ENCODE data around the gene BLMH.

The BLMH gene

GRCh38 chr17:30225112-30225511, 66.6 kb downstream of the BLMH start:
- Histone ChIP-seq H3K23ac (ENCODE audit: low read length) (no peak overlapping the region), H3K36me3 (ENCODE audit: control insufficient read depth, insufficient read depth, low read length) (no peaks in the 10 kb centered on the region), H3K4ac (ENCODE audit: low read depth, low read length) (no peak overlapping the region), H3K56ac (ENCODE audit: low read length) (no peak overlapping the region), H2BK120ac (ENCODE audit: low read depth, low read length) (no peak overlapping the region), H3K27me3 (ENCODE audit: insufficient read depth, low read length, poor library complexity) (no peaks in the 10 kb centered on the region), H3K4me1 (ENCODE audit: control insufficient read depth, low read depth, low read length) (peaks cover 2% of the 10 kb centered on the region), H3K4me2 (ENCODE audit: low read length) (no peak overlapping the region), H3K79me1 (ENCODE audit: low read length) (no peaks in the 10 kb centered on the region), H2BK15ac (replicated peaks; ENCODE audit: low read depth) (no peak overlapping the region), H3K9ac (ENCODE audit: low read length) (no peak overlapping the region), H4K5ac (ENCODE audit: low read length) (no peak overlapping the region), H4K8ac (ENCODE audit: low read depth, low read length) (no peak overlapping the region), H3K27ac (ENCODE audit: low read depth, low read length) (no peak overlapping the region), H2AK5ac (ENCODE audit: low read length) (no peak overlapping the region), H3K79me2 (ENCODE audit: control insufficient read depth, insufficient read depth, low read length) (no peaks in the 10 kb centered on the region), H3K18ac (ENCODE audit: low read length) (no peak overlapping the region), H2BK5ac (ENCODE audit: low read length) (no peak overlapping the region), H3K4me3 (ENCODE audit: low read length) (no peak overlapping the region)
- DNase-seq: no peak
- no CpG with 5 or more reads among the region's 3 CpGs for WGBS (ENCODE audit: extremely low coverage, insufficient coverage, low lambda C conversion rate)

- Histone ChIP-seq H2AK5ac (ENCODE audit: low read length) (no peak overlapping the region), H3K18ac (ENCODE audit: low read length) (no peak overlapping the region), H3K4me1 (ENCODE audit: control insufficient read depth, low read depth, low read length) (peaks cover 3% of the 10 kb centered on the region), H2BK120ac (ENCODE audit: low read depth, low read length) (no peak overlapping the region), H3K4ac (ENCODE audit: low read depth, low read length) (no peak overlapping the region), H3K4me3 (ENCODE audit: low read length) (no peak overlapping the region), H3K9ac (ENCODE audit: low read length) (no peak overlapping the region), H3K56ac (ENCODE audit: low read length) (no peak overlapping the region), H3K79me1 (ENCODE audit: low read length) (no peaks in the 10 kb centered on the region), H3K4me2 (ENCODE audit: low read length) (no peak overlapping the region), H2BK5ac (ENCODE audit: low read length) (no peak overlapping the region), H4K5ac (ENCODE audit: low read length) (no peak overlapping the region), H3K27ac (ENCODE audit: low read depth, low read length) (no peak overlapping the region), H3K79me2 (ENCODE audit: control insufficient read depth, insufficient read depth, low read length) (no peaks in the 10 kb centered on the region), H2BK15ac (replicated peaks; ENCODE audit: low read depth) (no peak overlapping the region), H4K8ac (ENCODE audit: low read depth, low read length) (no peak overlapping the region), H3K23ac (ENCODE audit: low read length) (no peak overlapping the region), H3K27me3 (ENCODE audit: insufficient read depth, low read length, poor library complexity) (no peaks in the 10 kb centered on the region), H3K36me3 (ENCODE audit: control insufficient read depth, insufficient read depth, low read length) (no peaks in the 10 kb centered on the region)
- no peak for DNase-seq
- no CpG with 5 or more reads among the region's 8 CpGs for WGBS (ENCODE audit: extremely low coverage, insufficient coverage, low lambda C conversion rate)
Measured at GRCh38 chr17:30224419-30224960, 67.3 kb downstream of the BLMH start.

GRCh38 chr17:30222721-30223175, 69.0 kb downstream of the BLMH start:
- Histone ChIP-seq H3K18ac (ENCODE audit: low read length) (no peak overlapping the region), H3K27ac (ENCODE audit: low read depth, low read length) (no peak overlapping the region), H2AK5ac (ENCODE audit: low read length) (no peak overlapping the region), H3K4me3 (ENCODE audit: low read length) (no peak overlapping the region), H3K4me2 (ENCODE audit: low read length) (no peak overlapping the region), H4K5ac (ENCODE audit: low read length) (no peak overlapping the region), H3K9ac (ENCODE audit: low read length) (no peak overlapping the region), H3K4me1 (ENCODE audit: control insufficient read depth, low read depth, low read length) (peaks cover 3% of the 10 kb centered on the region), H3K56ac (ENCODE audit: low read length) (no peak overlapping the region), H3K79me2 (ENCODE audit: control insufficient read depth, insufficient read depth, low read length) (no peaks in the 10 kb centered on the region), H3K27me3 (ENCODE audit: insufficient read depth, low read length, poor library complexity) (no peaks in the 10 kb centered on the region), H2BK5ac (ENCODE audit: low read length) (no peak overlapping the region), H2BK120ac (ENCODE audit: low read depth, low read length) (no peak overlapping the region), H3K79me1 (ENCODE audit: low read length) (no peaks in the 10 kb centered on the region), H3K4ac (ENCODE audit: low read depth, low read length) (no peak overlapping the region), H2BK15ac (replicated peaks; ENCODE audit: low read depth) (no peak overlapping the region), H4K8ac (ENCODE audit: low read depth, low read length) (no peak overlapping the region), H3K36me3 (ENCODE audit: control insufficient read depth, insufficient read depth, low read length) (no peaks in the 10 kb centered on the region), H3K23ac (ENCODE audit: low read length) (no peak overlapping the region)
- DNase-seq: no peak
- no CpG with 5 or more reads among the region's 13 CpGs for WGBS (ENCODE audit: extremely low coverage, insufficient coverage, low lambda C conversion rate)

- H2BK15ac ChIP-seq (replicated peaks; ENCODE audit: low read depth): no peak overlapping the region
- H4K8ac ChIP-seq (ENCODE audit: low read depth, low read length): no peak overlapping the region
- no CpG with 5 or more reads among the region's 4 CpGs for WGBS (ENCODE audit: extremely low coverage, insufficient coverage, low lambda C conversion rate)
- no peaks in the 10 kb centered on the region for H3K27me3 ChIP-seq (ENCODE audit: insufficient read depth, low read length, poor library complexity)
- H3K27ac ChIP-seq (ENCODE audit: low read depth, low read length): no peak overlapping the region
- no peak overlapping the region for H2BK5ac ChIP-seq (ENCODE audit: low read length)
- H3K36me3 ChIP-seq (ENCODE audit: control insufficient read depth, insufficient read depth, low read length): no peaks in the 10 kb centered on the region
- H4K5ac ChIP-seq (ENCODE audit: low read length): no peak overlapping the region
- H3K4ac ChIP-seq (ENCODE audit: low read depth, low read length): no peak overlapping the region
- no peaks in the 10 kb centered on the region for H3K79me1 ChIP-seq (ENCODE audit: low read length)
- H2BK120ac ChIP-seq (ENCODE audit: low read depth, low read length): no peak overlapping the region
- H3K56ac ChIP-seq (ENCODE audit: low read length): no peak overlapping the region
- no peak for DNase-seq
- no peak overlapping the region for H3K4me2 ChIP-seq (ENCODE audit: low read length)
- peaks cover 3% of the 10 kb centered on the region for H3K4me1 ChIP-seq (ENCODE audit: control insufficient read depth, low read depth, low read length)
- no peaks in the 10 kb centered on the region for H3K79me2 ChIP-seq (ENCODE audit: control insufficient read depth, insufficient read depth, low read length)
- no peak overlapping the region for H3K4me3 ChIP-seq (ENCODE audit: low read length)
- H2AK5ac ChIP-seq (ENCODE audit: low read length): no peak overlapping the region
- H3K23ac ChIP-seq (ENCODE audit: low read length): no peak overlapping the region
- no peak overlapping the region for H3K18ac ChIP-seq (ENCODE audit: low read length)
- H3K9ac ChIP-seq (ENCODE audit: low read length): no peak overlapping the region
Measured at GRCh38 chr17:30222251-30222650, 69.5 kb downstream of the BLMH start.

GRCh38 chr17:30221346-30221745, 70.4 kb downstream of the BLMH start:
- Histone ChIP-seq H3K79me1 (ENCODE audit: low read length) (no peaks in the 10 kb centered on the region), H2AK5ac (ENCODE audit: low read length) (no peak overlapping the region), H2BK120ac (ENCODE audit: low read depth, low read length) (no peak overlapping the region), H2BK15ac (replicated peaks; ENCODE audit: low read depth) (no peak overlapping the region), H3K4me2 (ENCODE audit: low read length) (no peak overlapping the region), H3K79me2 (ENCODE audit: control insufficient read depth, insufficient read depth, low read length) (no peaks in the 10 kb centered on the region), H3K9ac (ENCODE audit: low read length) (no peak overlapping the region), H4K8ac (ENCODE audit: low read depth, low read length) (no peak overlapping the region), H3K4ac (ENCODE audit: low read depth, low read length) (no peak overlapping the region), H2BK5ac (ENCODE audit: low read length) (no peak overlapping the region), H3K36me3 (ENCODE audit: control insufficient read depth, insufficient read depth, low read length) (no peaks in the 10 kb centered on the region), H3K18ac (ENCODE audit: low read length) (no peak overlapping the region), H3K4me3 (ENCODE audit: low read length) (no peak overlapping the region), H3K4me1 (ENCODE audit: control insufficient read depth, low read depth, low read length) (peaks cover 3% of the 10 kb centered on the region), H3K27me3 (ENCODE audit: insufficient read depth, low read length, poor library complexity) (no peaks in the 10 kb centered on the region), H3K27ac (ENCODE audit: low read depth, low read length) (no peak overlapping the region), H4K5ac (ENCODE audit: low read length) (no peak overlapping the region), H3K56ac (ENCODE audit: low read length) (no peak overlapping the region), H3K23ac (ENCODE audit: low read length) (no peak overlapping the region)
- DNase-seq: no peak
- WGBS (ENCODE audit: extremely low coverage, insufficient coverage, low lambda C conversion rate): no CpG with 5 or more reads among the region's 10 CpGs

- Histone ChIP-seq H3K27me3 (ENCODE audit: insufficient read depth, low read length, poor library complexity) (no peaks in the 10 kb centered on the region), H3K36me3 (ENCODE audit: control insufficient read depth, insufficient read depth, low read length) (no peaks in the 10 kb centered on the region), H2BK5ac (ENCODE audit: low read length) (no peak overlapping the region), H3K79me1 (ENCODE audit: low read length) (no peaks in the 10 kb centered on the region), H2BK120ac (ENCODE audit: low read depth, low read length) (no peak overlapping the region), H3K4ac (ENCODE audit: low read depth, low read length) (no peak overlapping the region), H2AK5ac (ENCODE audit: low read length) (no peak overlapping the region), H3K79me2 (ENCODE audit: control insufficient read depth, insufficient read depth, low read length) (no peaks in the 10 kb centered on the region), H2BK15ac (replicated peaks; ENCODE audit: low read depth) (no peak overlapping the region), H3K23ac (ENCODE audit: low read length) (no peak overlapping the region), H4K5ac (ENCODE audit: low read length) (no peak overlapping the region), H3K4me2 (ENCODE audit: low read length) (no peak overlapping the region), H4K8ac (ENCODE audit: low read depth, low read length) (no peak overlapping the region), H3K4me1 (ENCODE audit: control insufficient read depth, low read depth, low read length) (peaks cover 3% of the 10 kb centered on the region), H3K56ac (ENCODE audit: low read length) (no peak overlapping the region), H3K27ac (ENCODE audit: low read depth, low read length) (no peak overlapping the region), H3K9ac (ENCODE audit: low read length) (no peak overlapping the region), H3K18ac (ENCODE audit: low read length) (no peak overlapping the region), H3K4me3 (ENCODE audit: low read length) (no peak overlapping the region)
- no peak for DNase-seq
- no CpG with 5 or more reads among the region's 5 CpGs for WGBS (ENCODE audit: extremely low coverage, insufficient coverage, low lambda C conversion rate)
Measured at GRCh38 chr17:30220414-30220813, 71.3 kb downstream of the BLMH start.

Data from mesendoderm (in vitro differentiated cells).